ENCODE measurements around the gene KNCN. TPM values are rescaled to one million over a fixed set of nuclear protein-coding genes. Genes with fewer than 3 reads are reported as not detected.

The KNCN gene
- polyA plus RNA-seq, 3 donors: not detected

DNA sequence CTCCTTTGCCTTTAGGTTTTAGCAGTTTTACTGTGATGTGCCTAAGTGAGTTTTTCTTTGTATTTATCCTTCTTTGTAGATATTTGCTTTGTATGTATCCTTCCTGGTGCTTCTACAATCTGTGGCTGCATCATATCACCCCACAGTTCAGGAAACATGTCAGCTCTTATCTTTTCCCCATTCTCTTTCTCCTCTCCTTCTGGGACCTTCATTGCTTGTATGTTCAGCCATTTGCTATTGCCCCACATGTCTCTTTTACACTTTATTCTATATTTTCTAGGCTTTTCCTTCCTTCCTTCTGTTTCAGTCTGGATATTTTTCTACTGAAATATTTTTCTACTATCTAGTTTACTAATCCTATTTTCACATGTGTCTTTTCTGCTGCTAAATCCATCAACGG, 14.9 kb downstream of the KNCN start:
- peaks cover 36 to 50% (median 46%) of the 10 kb centered on the region in 3 donors for H3K27me3 Mint-ChIP-seq (ENCODE audit: low read depth in 3 of 3)
- Histone ChIP-seq H3K27me3 (ENCODE audit: control insufficient read depth in 2 of 2, insufficient read depth in 2 of 2, low read length in 2 of 2) (peaks cover 15 to 44% of the 10 kb centered on the region in 2 donors), H2AFZ (ENCODE audit: insufficient read depth, low read depth, low read length, poor library complexity, severe bottlenecking) (no peak overlapping the region), H3K4me2 (replicated peaks; ENCODE audit: extremely low read depth, low read length, poor library complexity, severe bottlenecking) (no peak overlapping the region), H3K9me3 (replicated peaks in 1 of 2; ENCODE audit: control insufficient read depth in 1 of 2, insufficient read depth in 1 of 2, low read length in 2 of 2) (no peaks in the 10 kb centered on the region), H4K20me1 (ENCODE audit: insufficient read depth, low read length) (no peaks in the 10 kb centered on the region), H3K36me3 (replicated peaks in 1 of 2; ENCODE audit: control insufficient read depth in 1 of 2, insufficient read depth in 2 of 2, low read length in 2 of 2) (no peaks in the 10 kb centered on the region), H3K79me2 (ENCODE audit: insufficient read depth, low read length) (no peaks in the 10 kb centered on the region), H3K4me1 (ENCODE audit: control insufficient read depth in 1 of 2, insufficient read depth in 2 of 2, low read length in 2 of 2) (peaks cover 3 to 6% of the 10 kb centered on the region in 2 donors), H3K27ac (ENCODE audit: low read depth in 1 of 2, low read length in 2 of 2) (no peak overlapping the region), H3K9ac (ENCODE audit: insufficient read depth, low read length, poor library complexity, severe bottlenecking) (no peak overlapping the region), H3K4me3 (replicated peaks in 1 of 3; ENCODE audit: low read depth in 2 of 3, low read length in 3 of 3) (no peak overlapping the region)
- peaks cover 0 to 4% of the 10 kb centered on the region in 2 donors for H3K36me3 Mint-ChIP-seq
- H3K9me3 Mint-ChIP-seq: peaks cover 0 to 7% (median 2%) of the 10 kb centered on the region in 7 donors
- H3K4me3 Mint-ChIP-seq: no peak overlapping the region
- WGBS (ENCODE audit: insufficient coverage): no CpG with 5 or more reads among the region's 1 CpG
- intact Hi-C loops (cut with micrococcal nuclease): loop anchor here in 1 of 2 donors (10.0 kb wide), 1 partner anchor 188 kb away; no protein-coding TSS in a partner anchor
- peaks cover 5% of the 10 kb centered on the region for H3K4me1 Mint-ChIP-seq
- DNase-seq: no peak
- TF ChIP-seq, protein P1, sequence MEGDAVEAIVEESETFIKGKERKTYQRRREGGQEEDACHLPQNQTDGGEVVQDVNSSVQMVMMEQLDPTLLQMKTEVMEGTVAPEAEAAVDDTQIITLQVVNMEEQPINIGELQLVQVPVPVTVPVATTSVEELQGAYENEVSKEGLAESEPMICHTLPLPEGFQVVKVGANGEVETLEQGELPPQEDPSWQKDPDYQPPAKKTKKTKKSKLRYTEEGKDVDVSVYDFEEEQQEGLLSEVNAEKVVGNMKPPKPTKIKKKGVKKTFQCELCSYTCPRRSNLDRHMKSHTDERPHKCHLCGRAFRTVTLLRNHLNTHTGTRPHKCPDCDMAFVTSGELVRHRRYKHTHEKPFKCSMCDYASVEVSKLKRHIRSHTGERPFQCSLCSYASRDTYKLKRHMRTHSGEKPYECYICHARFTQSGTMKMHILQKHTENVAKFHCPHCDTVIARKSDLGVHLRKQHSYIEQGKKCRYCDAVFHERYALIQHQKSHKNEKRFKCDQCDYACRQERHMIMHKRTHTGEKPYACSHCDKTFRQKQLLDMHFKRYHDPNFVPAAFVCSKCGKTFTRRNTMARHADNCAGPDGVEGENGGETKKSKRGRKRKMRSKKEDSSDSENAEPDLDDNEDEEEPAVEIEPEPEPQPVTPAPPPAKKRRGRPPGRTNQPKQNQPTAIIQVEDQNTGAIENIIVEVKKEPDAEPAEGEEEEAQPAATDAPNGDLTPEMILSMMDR (IDR thresholded peaks at IDR 0.05): no peak
- H3K27ac Mint-ChIP-seq: no peak overlapping the region

DNA sequence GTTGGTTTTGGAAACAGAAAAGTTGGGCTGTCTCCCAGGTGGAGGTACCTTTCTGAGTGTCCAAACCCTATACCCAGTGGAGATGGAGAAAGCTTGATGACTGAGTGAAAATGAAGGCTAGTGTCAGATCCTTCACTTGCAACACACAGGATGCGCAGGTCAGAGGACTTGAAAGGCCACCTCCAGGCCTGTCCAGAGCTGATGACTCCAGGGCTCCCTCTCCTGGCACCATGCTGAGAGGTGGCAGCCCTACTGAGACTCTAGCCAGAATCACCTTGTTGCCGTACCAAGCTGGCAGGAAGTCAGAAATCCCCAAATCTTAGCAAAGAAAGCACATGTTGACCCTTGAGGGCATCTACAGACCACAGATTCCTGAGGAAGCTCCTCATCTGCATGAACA, 16.4 kb downstream of the KNCN start:
- Histone ChIP-seq H2AFZ (ENCODE audit: insufficient read depth, low read depth, low read length, poor library complexity, severe bottlenecking) (no peak overlapping the region), H3K4me3 (replicated peaks in 1 of 3; ENCODE audit: low read depth in 2 of 3, low read length in 3 of 3) (no peak overlapping the region), H3K27ac (ENCODE audit: low read depth in 1 of 2, low read length in 2 of 2) (no peak overlapping the region), H3K4me2 (replicated peaks; ENCODE audit: extremely low read depth, low read length, poor library complexity, severe bottlenecking) (no peak overlapping the region), H3K4me1 (ENCODE audit: control insufficient read depth in 1 of 2, insufficient read depth in 2 of 2, low read length in 2 of 2) (peaks cover 3 to 6% of the 10 kb centered on the region in 2 donors), H3K36me3 (replicated peaks in 1 of 2; ENCODE audit: control insufficient read depth in 1 of 2, insufficient read depth in 2 of 2, low read length in 2 of 2) (no peaks in the 10 kb centered on the region), H3K79me2 (ENCODE audit: insufficient read depth, low read length) (no peaks in the 10 kb centered on the region), H4K20me1 (ENCODE audit: insufficient read depth, low read length) (no peaks in the 10 kb centered on the region), H3K27me3 (ENCODE audit: control insufficient read depth in 2 of 2, insufficient read depth in 2 of 2, low read length in 2 of 2) (peaks cover 15 to 54% of the 10 kb centered on the region in 2 donors), H3K9ac (ENCODE audit: insufficient read depth, low read length, poor library complexity, severe bottlenecking) (no peak overlapping the region), H3K9me3 (replicated peaks in 1 of 2; ENCODE audit: control insufficient read depth in 1 of 2, insufficient read depth in 1 of 2, low read length in 2 of 2) (no peaks in the 10 kb centered on the region)
- TF ChIP-seq, protein P1 (IDR thresholded peaks at IDR 0.05): peak; percentile 40
- WGBS (ENCODE audit: insufficient coverage): 59% methylated on average over 2 of the region's 2 CpGs
- H3K4me3 Mint-ChIP-seq: no peak overlapping the region
- H3K9me3 Mint-ChIP-seq: peaks cover 0 to 7% (median 2%) of the 10 kb centered on the region in 7 donors
- H3K4me1 Mint-ChIP-seq: peaks cover 5% of the 10 kb centered on the region
- no peak overlapping the region for H3K27ac Mint-ChIP-seq
- H3K36me3 Mint-ChIP-seq: peaks cover 0 to 4% of the 10 kb centered on the region in 2 donors
- intact Hi-C loops (cut with micrococcal nuclease): loop anchor here in 1 of 2 donors (10.0 kb wide), 1 partner anchor 190 kb away; no protein-coding TSS in a partner anchor
- peaks cover 39 to 61% (median 48%) of the 10 kb centered on the region in 3 donors for H3K27me3 Mint-ChIP-seq (ENCODE audit: low read depth in 3 of 3)
- DNase-seq: peak; percentile 7 to 18 (median 14)
